DND-41 (cell line): ENCODE data around the gene DLGAP4.

Experiments used
- ATAC-seq: fragments of 200-7000 bp; cut with Tn5 transposase; 3 replicates; pipeline ENCODE4 v1.9.1; 2021; ENCODE audit warnings: low read depth; ENCODE audit not compliant: insufficient read depth
- DNase-seq: peaks from one replicate; pipeline ENCODE4 v3.0.0-alpha.2; 2020
- H2AFZ ChIP-seq: 2 replicates; pipeline ENCODE4 v1.6.0; 2012; ENCODE audit warnings: low read depth, low read length
- H3K27ac ChIP-seq: 2 replicates; pipeline ENCODE4 v1.5.1; 2012; ENCODE audit warnings: low read length, inconsistent platforms
- H3K27me3 ChIP-seq: fragments of 200-600 bp; sonication (generic); 2 replicates; pipeline ENCODE4 v1.6.0; 2012; ENCODE audit warnings: low read length, mild to moderate bottlenecking, inconsistent platforms; ENCODE audit not compliant: insufficient read depth, poor library complexity
- H3K36me3 ChIP-seq: 2 replicates; pipeline ENCODE4 v1.5.1; 2012; ENCODE audit warnings: low read length, inconsistent platforms; ENCODE audit not compliant: insufficient read depth
- H3K4me1 ChIP-seq: 2 replicates; pipeline ENCODE4 v1.5.1; 2012; ENCODE audit warnings: mild to moderate bottlenecking, low read length; ENCODE audit not compliant: insufficient read depth
- H3K4me2 ChIP-seq: 2 replicates; pipeline ENCODE4 v1.6.0; 2012; ENCODE audit warnings: mild to moderate bottlenecking, moderate library complexity, low read length, inconsistent platforms; ENCODE audit not compliant: insufficient read depth
- H3K4me3 ChIP-seq, 2 experiments: fragments of 200-600 bp in 1 of 2; shearing (Covaris generic) in 1 of 2; 2 replicates each; pipeline ENCODE4 v1.5.1; 2012 to 2016; ENCODE audit warnings: inconsistent platforms in 2 of 2, low read length in 2 of 2, mild to moderate bottlenecking in 2 of 2, low read depth in 1 of 2, moderate library complexity in 1 of 2
- H3K79me2 ChIP-seq: 2 replicates; pipeline ENCODE4 v1.6.0; 2012; ENCODE audit warnings: low read length, inconsistent platforms; ENCODE audit not compliant: insufficient read depth
- H3K9ac ChIP-seq: 2 replicates; pipeline ENCODE4 v1.6.0; 2012; ENCODE audit warnings: low read depth, mild to moderate bottlenecking, inconsistent platforms, low read length, moderate library complexity
- H3K9me3 ChIP-seq: 2 replicates; pipeline ENCODE4 v1.5.1; 2012; ENCODE audit warnings: low read length, moderate library complexity, mild to moderate bottlenecking, inconsistent platforms; ENCODE audit not compliant: insufficient read depth, severe bottlenecking
- H4K20me1 ChIP-seq: 2 replicates; pipeline ENCODE4 v1.6.0; 2012; ENCODE audit warnings: low read length; ENCODE audit not compliant: insufficient read depth
- EZH2 ChIP-seq: IDR thresholded peaks from 3 replicates; pipeline ENCODE4 v1.6.1; 2012; ENCODE audit warnings: borderline replicate concordance, low read depth, mild to moderate bottlenecking, moderate library complexity, low read length, inconsistent platforms; ENCODE audit not compliant: severe bottlenecking
- TF ChIP-seq, protein P1 (sequence below): IDR thresholded peaks from 2 replicates; pipeline ENCODE4 v1.5.1; 2012; ENCODE audit warnings: borderline replicate concordance, low read length, moderate library complexity, mild to moderate bottlenecking; ENCODE audit not compliant: poor library complexity, severe bottlenecking; ENCODE audit errors: extremely low read depth

DLGAP4 gene

GRCh38 chr20:36334281-36335205 is 28.4 kb downstream of the DLGAP4 start:
- Histone ChIP-seq H2AFZ (no peak overlapping the region), H3K9me3 (no peaks in the 10 kb centered on the region), H4K20me1 (peaks cover 13% of the 10 kb centered on the region), H3K27ac (no peak overlapping the region), H3K79me2 (no peaks in the 10 kb centered on the region), H3K4me1 (no peaks in the 10 kb centered on the region), H3K9ac (no peak overlapping the region), H3K4me2 (no peak overlapping the region), H3K4me3 (no peak overlapping the region), H3K27me3 (peaks cover 18% of the 10 kb centered on the region), H3K36me3 (no peaks in the 10 kb centered on the region)
- TF ChIP-seq, protein P1, sequence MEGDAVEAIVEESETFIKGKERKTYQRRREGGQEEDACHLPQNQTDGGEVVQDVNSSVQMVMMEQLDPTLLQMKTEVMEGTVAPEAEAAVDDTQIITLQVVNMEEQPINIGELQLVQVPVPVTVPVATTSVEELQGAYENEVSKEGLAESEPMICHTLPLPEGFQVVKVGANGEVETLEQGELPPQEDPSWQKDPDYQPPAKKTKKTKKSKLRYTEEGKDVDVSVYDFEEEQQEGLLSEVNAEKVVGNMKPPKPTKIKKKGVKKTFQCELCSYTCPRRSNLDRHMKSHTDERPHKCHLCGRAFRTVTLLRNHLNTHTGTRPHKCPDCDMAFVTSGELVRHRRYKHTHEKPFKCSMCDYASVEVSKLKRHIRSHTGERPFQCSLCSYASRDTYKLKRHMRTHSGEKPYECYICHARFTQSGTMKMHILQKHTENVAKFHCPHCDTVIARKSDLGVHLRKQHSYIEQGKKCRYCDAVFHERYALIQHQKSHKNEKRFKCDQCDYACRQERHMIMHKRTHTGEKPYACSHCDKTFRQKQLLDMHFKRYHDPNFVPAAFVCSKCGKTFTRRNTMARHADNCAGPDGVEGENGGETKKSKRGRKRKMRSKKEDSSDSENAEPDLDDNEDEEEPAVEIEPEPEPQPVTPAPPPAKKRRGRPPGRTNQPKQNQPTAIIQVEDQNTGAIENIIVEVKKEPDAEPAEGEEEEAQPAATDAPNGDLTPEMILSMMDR = no peak
- TF ChIP-seq EZH2 = no peak
- ATAC-seq = no peak
- DNase-seq = no peak

- no peaks in the 10 kb centered on the region for H3K79me2 ChIP-seq
- H3K4me1 ChIP-seq = no peaks in the 10 kb centered on the region
- ATAC-seq (no peak), DNase-seq (no peak)
- no peak overlapping the region for H3K4me3 ChIP-seq
- peaks cover 13% of the 10 kb centered on the region for H4K20me1 ChIP-seq
- no peak overlapping the region for H3K9ac ChIP-seq
- H3K36me3 ChIP-seq = no peaks in the 10 kb centered on the region
- H3K27ac ChIP-seq = no peak overlapping the region
- H3K9me3 ChIP-seq = no peaks in the 10 kb centered on the region
- no peak overlapping the region for H3K4me2 ChIP-seq
- no peak for TF ChIP-seq EZH2
- TF ChIP-seq, protein P1 = no peak
- H2AFZ ChIP-seq = no peak overlapping the region
- peaks cover 18% of the 10 kb centered on the region for H3K27me3 ChIP-seq
Measured at GRCh38 chr20:36335206-36335870, 29.2 kb downstream of the DLGAP4 start.

DNA sequence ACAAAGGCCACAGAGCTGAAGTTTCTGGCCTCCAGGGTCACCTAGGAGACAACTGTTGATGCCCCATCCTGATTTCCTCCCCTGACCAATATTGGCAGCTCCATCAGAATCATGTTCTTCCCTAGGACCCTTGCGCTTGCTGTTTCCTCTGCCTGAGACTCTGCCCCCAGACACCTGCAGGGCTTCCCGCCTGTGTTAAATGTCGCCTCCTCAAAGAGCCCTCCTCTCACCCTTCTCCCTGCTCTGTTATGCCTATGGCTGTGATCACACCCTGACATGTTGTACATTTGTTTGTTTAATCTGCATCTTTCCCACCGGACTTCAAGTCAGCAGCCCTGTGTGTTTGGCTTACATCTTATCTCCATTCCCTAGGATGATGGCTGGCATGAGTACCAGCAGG is 30.1 kb downstream of the DLGAP4 start:
- H2AFZ ChIP-seq = no peak overlapping the region
- no peak overlapping the region for H3K4me3 ChIP-seq
- H3K9me3 ChIP-seq = no peaks in the 10 kb centered on the region
- H3K9ac ChIP-seq = no peak overlapping the region
- H3K4me1 ChIP-seq = no peaks in the 10 kb centered on the region
- no peak for DNase-seq
- peaks cover 13% of the 10 kb centered on the region for H4K20me1 ChIP-seq
- H3K27ac ChIP-seq = no peak overlapping the region
- H3K4me2 ChIP-seq = no peak overlapping the region
- H3K27me3 ChIP-seq = peaks cover 18% of the 10 kb centered on the region
- no peaks in the 10 kb centered on the region for H3K79me2 ChIP-seq
- no peaks in the 10 kb centered on the region for H3K36me3 ChIP-seq
- no peak for ATAC-seq
- no peak for TF ChIP-seq EZH2
- TF ChIP-seq, protein P1 = no peak
